Stimulated activated CD4-positive, alpha-beta T cell treated with anti-CD3 and anti-CD28 coated beads, Interleukin-15, amount 100 ng/mL, for 24 hours (primary cell): ENCODE measurements around the gene LEPROT.
"Not testable (repeated sequence)": the region's sequence is repeated elsewhere in the genome, so short reads cannot be mapped to it uniquely, and the experiment has no call there.

Experiments used
- DNase-seq: peaks from one replicate; pipeline ENCODE4 v3.0.0-alpha.2; 2020

Gene LEPROT

DNA sequence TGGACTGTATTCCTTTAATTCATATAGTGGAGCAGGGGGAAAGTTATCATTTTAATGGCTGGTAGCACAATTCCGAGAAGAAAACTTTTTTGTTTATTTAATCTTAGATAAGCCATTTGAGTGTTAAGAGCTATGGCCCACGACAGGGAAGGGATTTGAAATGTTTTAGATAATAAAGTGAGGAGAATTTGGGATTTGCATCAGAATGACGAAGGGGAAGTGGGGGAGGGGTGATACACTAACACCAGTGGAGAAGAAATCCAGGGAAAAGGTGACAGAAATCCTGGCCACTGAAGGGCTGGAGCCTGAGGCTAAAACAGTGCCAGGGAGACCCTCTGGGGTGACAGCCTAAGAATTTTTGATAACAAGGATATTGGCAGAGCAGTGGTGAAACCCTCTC lies 21.0 kb downstream of the LEPROT start:
- no peak for DNase-seq

DNA sequence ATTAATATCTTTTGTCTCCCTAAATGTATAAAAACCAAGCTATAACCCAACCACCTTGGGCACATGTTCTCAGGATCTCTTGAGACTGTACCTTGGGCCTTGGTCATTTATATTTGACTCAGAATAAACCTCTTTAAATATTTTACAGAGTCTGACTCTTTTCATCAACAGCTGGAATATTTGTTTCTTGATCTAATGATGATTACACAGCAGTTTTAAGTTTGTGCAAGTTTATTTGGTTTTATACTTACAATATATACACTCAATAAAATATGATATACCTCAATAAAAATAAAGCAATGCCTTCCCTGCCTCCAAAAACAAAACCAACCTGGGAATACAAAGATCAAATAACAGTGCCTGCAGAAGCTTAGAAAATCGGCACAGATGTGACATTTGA lies 22.0 kb downstream of the LEPROT start:
- DNase-seq: no peak

DNA sequence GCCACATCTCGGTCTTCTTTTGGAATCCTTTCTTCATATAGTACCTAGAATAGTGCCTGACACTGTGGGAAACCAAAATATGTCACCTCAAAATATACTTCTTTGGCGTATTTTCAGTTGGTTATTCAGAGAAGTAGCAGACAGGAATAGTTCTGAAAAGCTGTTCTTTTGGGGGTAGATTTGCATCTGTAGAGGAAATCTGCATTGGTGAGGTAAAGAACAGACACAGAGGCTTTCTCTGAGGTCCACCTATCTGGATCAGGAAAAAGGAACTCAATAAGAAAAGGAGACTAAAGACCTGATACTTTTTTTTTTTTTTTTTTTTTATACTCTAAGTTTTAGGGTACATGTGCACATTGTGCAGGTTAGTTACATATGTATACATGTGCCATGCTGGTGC lies 23.2 kb downstream of the LEPROT start:
- DNase-seq: no peak

DNA sequence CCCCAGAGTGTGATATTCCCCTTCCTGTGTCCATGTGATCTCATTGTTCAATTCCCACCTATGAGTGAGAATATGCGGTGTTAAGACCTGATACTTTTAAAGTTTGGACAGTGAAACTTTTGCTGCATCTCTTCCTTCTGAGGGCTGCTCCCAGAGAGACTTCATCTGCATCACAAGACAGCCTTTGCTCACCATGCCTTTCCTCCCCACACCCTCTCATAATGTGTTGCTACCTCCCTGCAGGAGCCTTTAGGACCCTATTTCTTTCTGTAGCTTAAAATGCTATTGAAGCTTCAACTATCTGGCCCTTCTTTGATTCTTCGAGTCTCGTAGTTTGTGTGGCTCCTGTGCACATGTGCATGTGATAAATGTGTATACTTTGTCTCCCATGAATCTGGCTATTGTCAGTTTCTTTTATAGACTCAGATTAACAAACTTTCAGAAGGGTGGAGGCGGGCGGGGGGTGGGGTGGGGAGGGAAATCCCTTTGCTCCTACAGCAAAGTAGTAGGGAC lies 23.7 kb downstream of the LEPROT start:
- no peak for DNase-seq

DNA sequence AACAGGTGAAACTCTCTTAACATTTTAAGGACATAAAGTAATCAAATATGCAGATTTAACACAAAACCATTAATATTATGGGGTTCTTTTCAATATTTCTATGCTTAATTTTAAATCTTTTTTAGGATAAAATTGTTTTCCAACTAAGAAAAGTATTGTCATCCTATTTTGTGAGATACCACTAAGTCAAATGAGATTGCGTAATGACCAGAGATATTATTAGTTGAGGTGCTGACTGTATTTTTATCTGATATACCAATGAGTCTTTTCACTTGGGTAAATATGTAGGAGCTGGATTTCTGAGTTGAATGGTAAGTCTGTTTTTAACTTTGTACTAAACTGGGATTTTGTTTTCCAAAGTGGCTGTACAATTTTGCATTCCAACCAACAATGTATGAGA lies 25.4 kb downstream of the LEPROT start:
- DNase-seq: no peak

DNA sequence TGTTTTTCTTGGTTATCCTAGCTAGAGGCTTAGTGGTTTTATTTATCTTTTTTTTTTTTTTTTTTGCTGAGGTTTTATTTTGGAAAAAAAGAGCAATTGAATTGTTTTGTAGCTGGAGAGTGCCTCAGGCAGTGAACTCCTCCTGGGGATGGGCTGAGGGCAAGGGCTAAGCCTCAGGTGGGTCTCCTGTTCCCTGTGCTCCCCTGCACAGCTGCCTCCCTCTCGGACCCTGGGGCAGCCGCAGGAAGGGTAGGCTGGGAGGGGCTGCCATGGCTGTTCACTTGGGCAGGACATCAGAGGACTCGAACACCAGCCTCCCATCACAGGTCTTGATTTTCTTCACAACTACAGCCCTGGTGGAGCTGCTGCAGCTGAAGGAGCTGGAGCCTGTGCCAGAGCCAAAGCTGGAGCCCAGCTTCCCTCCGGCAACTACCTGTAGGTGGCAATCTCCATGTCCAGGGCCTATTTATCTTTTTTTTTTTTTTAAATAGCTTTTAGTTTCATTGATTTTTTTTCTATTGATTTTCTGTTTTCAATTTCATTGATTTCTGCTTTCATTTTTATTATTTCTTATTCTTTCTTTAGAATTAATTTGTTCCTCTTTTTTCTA lies 28.9 kb downstream of the LEPROT start:
- no peak for DNase-seq

DNA sequence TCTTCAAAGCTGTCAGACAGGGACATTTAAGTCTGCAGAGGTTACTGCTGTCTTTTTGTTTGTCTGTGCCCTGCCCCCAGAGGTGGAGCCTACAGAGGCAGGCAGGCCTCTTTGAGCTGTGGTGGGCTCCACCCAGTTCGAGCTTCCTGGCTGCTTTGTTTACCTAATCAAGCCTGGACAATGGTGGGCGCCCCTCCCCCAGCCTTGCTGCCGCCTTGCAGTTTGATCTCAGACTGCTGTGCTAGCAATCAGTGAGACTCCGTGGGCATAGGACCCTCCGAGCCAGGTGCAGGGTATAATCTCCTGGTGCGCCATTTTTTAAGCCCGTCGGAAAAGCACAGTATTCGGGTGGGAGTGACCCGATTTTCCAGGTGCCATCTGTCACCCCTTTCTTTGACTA lies 35.2 kb downstream of the LEPROT start:
- DNase-seq: not testable (repeated sequence)

DNA sequence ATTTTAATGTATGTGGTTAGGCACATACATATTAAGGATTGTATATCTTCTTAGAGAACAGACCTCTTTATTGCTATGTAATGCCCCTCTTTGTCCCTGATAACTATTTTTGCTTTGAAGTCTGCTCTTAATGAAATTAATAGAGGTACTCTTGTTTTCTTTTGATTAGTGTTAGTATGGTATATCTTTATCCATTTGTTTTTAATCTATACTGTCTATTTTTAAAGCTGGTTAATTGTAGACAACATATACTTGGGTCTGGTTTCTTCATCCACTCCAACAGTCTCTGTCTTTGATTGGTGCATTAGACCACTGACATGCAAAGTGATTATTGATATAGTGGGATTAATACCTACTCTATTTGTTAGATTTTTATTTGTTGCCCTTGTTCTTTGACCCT lies 36.0 kb downstream of the LEPROT start:
- no peak for DNase-seq

DNA sequence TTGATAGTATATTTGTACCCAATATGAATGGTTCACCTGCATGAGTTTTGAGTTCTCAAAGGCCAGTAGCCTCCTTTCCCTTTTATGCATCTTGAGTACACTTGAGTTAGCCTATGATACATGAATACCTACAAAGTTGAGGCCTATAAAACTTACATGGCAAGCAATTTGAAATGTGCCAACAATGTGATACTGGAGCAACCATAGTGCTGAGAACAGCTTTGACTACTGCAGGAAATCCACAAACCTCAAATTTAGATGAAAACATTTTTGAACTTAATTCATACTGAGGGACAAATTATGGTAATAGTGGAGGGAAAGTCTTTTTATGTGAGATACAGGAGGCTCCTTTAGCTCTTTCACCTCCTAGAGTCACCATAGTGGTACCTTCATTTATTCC lies 37.4 kb downstream of the LEPROT start:
- no peak for DNase-seq

DNA sequence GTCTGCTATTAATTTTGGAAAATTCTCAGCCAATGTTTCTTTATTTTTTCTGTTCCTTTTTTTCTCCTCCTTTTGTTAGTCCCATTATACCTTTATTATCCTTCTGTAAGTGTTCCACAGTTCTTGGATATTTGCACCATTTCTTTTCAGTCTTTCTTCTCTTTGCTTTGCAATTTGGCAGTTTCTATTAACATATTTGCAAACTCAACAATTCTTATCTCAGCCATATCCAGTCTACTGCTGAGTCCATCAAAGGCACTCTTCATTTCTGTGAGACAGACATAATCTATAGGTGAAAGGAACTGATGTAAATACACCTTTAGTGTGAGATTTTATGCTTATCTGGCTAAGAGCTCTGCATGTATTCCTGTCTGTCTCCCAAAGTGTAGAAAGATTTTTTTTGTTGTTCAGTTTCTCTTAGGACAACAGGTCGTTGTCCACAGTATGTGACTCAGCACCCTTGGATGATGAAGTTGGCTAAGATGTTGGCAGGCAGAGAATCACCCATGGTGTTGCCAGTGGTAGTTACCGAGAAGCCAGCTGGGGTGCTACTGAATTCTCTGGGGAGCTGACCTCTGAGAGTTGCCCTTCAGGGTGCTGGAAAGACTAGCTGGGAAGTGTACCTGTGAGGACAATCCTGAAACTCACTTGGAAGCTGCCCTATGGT lies 38.4 kb downstream of the LEPROT start:
- no peak for DNase-seq

DNA sequence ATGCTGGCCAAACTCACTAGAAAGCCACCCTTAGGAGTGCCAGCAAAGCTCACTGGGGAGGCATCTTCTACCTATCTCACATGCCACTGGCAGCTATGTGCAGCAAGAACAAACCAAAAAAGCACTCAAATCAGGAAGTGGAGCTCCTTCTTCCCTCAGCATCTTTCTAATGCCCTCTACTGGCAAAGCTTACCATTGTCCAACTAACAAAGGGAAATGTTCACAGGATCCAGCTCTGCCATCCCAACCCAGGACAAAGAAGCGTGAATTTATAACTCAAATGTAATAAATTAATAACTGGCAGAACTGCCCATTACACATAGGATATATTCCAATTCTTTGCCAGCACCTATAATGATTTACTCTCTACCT lies 38.9 kb downstream of the LEPROT start:
- DNase-seq: no peak

DNA sequence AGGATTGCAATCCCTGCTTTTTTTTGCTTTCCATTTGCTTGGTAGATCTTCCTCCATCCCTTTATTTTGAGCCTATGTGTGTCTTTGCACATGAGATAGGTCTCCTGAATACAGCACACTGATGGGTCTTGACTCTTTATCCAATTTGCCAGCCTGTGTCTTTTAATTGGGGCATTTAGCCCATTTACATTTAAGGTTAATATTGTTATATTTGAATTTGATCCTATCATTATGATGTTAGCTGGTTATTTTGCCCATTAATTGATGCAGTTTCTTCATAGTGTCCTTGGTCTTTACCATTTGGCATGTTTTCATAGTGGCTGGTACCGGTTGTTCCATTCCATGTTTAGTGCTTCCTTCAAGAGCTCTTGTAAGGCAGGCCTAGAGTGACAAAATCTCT lies 45.4 kb downstream of the LEPROT start:
- DNase-seq: not testable (repeated sequence)

DNA sequence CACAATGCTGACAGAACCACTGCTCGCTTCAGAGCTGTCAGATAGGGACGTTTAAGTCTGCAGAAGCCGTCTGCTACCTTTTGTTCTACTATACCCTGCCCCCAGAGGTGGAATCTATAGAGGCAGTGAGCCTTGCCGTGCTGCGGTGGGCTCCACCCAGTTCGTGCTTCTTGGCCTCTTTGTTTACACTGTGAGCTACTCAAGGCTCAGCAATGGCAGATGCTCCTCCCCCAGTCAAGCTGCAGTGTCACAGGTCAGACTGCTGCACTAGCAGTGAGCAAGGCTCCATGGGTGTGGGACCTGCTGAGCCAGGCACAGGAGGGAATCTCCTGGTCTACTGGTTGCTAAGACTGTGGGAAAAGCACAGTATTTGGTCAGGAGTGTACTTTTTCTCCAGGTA lies 47.1 kb downstream of the LEPROT start:
- no peak for DNase-seq

DNA sequence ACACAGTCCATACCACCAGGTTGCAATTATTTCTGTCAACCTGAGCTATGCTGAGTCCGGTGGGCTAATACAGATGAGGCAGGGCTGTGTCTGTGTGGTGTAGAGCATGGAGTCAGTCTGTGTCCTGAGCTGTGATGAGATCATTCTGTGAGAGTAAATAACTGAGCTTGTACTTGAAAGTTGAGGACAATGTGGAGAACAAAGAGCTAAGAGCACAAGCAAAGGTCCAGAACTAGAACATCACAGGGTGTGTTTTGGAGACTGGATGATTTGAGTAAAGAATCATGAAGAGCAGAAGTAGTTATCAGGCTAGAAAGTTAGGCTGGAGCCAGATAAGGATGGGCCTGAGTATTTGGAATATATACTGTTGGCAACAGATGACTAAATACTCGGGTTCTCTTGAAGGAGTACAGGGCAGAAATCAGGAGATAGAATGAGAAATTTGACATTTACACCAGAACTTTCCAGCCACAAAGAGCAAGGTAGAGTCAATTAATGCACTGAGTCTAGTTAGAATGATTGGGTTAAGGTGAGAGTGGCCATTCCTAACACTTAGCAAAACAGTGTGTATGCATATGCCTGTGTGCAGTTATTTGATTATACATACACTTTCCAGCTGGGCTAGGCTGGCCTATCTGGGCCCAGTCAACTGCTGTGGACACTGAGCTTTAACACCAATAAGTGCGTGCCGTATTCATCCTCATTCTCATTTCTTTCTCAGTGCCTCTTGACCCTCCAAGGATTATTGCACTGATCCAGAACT lies 48.8 kb downstream of the LEPROT start:
- no peak for DNase-seq

DNA sequence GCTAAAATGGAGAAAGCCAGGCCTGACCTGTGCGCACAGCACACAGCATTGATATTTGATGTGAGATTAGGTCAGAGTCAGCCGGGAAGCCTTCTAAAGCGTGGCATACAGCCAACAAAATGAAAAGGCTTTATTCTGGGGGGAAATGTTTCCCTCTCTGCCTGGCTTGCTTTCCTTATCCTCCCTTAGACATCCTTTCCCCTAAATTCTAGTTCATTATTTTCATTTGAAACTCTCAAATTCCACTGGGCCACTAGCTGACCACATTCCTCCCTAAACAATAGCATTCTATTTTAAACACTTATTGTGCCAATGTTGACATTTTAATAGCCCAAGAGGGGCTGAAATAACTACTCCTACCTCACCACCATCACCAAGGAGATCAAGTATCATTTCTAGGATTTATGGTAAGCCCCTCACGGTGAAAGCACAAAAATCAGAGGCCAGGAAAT lies 49.4 kb downstream of the LEPROT start:
- DNase-seq: no peak

DNA sequence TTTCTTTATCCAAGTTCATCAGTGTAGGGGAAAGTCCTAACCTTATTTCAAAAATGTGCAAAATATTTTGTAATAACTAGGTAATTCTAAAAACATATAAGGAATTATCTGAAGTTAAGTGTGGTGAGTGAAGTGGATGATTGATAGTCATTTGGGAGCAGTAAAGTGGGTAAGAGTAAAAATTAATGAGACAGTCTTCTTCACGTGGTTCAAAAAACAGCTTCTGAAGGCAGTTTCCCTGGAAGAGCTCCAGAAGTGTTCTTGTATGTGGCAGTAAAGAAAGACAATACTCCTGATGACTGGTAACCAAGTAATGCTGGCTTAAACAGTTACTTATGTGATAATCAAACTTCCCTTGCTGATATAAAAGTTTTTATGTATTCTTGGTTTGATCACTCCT lies 50.3 kb downstream of the LEPROT start:
- DNase-seq: no peak

DNA sequence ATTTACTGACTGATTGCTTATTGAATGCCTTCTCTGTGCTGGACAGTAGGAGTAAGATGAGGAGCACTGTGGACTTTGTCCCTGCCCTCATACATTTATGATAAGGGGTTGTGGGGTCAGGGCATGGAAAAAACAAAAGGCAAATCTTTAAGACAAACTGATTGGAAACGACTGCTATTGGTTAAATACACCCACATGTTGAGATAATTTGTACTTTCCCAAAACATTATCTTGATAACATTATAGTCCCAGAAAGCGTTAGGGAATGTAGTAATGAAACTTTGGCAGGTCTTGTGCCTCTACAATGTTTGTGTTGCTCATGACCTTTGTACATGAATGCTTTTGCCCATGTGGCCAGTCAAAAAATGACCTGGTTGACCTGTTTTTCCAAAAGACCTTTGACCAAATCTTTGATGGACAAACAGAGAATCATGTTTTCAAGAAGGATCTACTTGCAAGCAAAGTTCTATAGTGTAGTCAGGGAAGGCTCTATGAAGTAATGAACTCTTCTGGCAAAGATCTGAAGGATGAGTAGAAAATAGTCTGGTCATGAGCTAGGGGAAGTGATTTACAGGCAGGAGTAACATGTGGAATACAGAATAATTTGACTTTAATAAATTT lies 50.9 kb downstream of the LEPROT start:
- DNase-seq: no peak

DNA sequence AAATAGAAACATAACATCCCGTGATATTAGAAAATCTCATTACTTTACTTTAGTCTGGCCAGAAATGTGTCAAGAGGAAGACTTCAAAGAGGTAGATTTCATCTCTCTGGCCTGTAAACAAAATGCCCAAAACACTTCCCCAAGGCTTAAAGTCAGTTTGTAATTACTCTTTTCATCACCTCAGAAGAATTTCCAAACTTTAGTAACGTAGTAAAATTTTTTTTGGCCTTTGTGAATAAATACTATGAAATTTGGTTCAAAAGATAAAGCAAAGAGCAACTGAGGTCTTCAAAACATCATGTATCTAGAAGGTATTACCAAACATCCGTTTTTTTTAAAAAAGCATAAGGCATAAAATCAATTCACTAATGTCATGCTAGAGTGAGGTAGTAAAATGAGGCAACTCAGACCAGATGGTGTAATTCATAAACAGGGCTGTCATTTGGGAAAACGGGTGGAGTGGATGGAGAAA lies 51.4 kb downstream of the LEPROT start:
- no peak for DNase-seq

DNA sequence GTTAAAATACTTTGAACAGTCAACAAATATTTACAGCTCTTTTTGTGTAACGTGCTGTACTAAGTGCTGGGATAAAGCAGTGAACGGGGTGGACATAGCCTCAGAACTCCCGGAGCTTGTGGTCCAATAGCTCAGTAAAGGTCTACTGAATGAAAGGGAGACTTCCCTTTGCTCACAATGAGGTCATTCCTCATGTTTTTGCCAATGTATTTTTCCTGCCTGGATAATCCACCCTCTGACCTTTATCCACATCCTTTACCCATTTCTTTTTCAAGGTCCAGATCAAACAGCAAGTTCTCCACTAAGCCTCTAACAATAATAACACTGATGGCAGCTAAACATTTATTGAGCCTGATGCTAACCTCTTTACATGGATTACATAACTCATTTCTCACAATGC lies 55.9 kb downstream of the LEPROT start:
- no peak for DNase-seq

DNA sequence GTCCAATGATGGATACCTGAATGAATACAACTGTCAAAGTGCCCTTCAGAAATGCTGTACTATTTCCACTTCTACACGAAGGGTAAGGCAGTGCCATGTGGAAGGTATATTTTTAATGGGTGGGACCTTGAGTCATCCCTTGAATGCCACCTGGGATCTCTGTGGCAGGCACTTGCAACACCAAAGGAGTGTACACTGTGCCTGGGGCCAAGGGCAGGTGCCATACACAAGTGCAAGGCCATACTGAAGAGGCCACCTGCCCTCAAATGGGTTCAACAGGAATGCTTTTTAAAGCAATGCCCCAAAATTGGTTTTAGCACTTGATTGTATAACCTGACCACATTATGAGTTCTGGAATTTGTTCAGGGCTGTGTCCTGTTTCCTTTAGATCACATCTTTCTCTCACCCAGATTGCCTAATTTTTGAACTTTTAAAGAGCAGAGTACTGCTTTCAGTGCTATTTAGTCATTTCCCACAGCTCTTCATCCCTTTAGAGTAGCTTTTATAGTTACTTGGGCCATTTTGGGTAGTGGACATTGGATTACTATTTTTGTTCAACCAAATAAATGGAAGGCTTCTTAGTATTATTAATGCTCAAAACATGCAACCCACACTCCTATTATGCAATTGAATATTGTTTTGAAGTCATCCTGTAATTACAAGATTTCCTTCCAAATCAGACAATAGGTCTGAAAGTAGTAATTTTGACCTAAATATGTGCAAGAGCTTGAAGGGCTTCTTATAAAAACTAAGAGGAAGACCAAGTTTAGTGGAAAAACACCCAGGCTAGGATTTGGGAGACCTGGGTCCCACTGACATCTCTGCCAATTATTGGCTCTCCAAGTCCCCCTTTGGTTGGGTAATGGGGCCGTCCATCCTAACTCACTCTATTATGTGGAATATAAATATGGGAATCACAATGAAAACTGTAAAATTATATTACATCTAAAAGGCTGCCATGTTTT lies 57.2 kb downstream of the LEPROT start:
- no peak for DNase-seq

DNA sequence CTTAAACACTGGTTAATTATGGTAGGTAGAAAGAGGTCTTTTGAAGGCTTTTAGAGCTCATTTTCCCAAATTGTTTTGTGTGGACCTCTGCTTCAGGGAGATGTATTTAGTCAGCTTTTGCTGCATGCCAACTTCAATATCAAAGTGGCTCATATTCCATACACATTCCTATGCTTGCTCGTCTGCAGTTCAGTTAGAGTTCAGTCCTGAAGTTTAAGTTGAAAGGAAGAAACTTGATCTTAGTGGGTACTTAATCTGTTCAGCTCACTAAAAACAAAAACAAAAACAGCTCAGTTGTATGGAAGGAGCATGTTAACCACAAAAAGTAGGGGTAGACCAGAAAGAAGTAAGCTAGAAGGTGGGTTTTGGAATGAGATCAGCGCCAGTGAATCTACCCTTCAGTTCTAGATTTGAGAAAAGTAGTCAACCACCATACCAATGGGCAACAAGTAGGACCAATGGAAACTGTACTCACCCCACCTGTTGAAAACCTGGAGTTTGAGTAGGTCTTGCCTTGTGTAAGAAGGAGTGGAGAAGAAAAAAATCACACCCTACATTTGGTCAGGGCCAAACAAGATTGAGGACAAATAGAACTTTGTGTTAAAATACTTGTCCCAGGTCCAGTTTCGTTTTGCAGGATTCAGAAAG lies 58.0 kb downstream of the LEPROT start:
- DNase-seq: no peak
